IMR-90 (cell line): Measurements from ENCODE around the gene RBBP8. TPM values are rescaled to one million over a fixed set of nuclear protein-coding genes. Genes with fewer than 3 reads are reported as not detected.

Source experiments
- ATAC-seq: fragments of 200-7000 bp; cut with Tn5 transposase; 2 replicates; pipeline ENCODE4 v1.9.1; 2020; ENCODE audit warnings: low read depth, mild to moderate bottlenecking, moderate library complexity
- BruUV-seq: library from RNA; stranded (reverse); fragments of 400-500 nt; replicated peaks from 2 replicates; lab custom pipeline; 2021; lab: Mats Ljungman, UMichigan
- CTCF ChIA-PET: fragments of 300-600 bp; formaldehyde crosslinking; extraction: SDS; loops from one replicate; lab custom pipeline; 2021; ENCODE audit warnings: antibody characterized with exemption; lab: Yijun Ruan, JAX
- POLR2A ChIA-PET: fragments of 300-600 bp; sonication (Branson Sonifier 250); formaldehyde crosslinking; loops from one replicate; lab custom pipeline; 2022; ENCODE audit warnings: antibody characterized with exemption; ENCODE audit not compliant: unreplicated experiment; lab: Charles Lee
- DNase-seq: peaks from one replicate; pipeline ENCODE4 v3.0.0; 2013
- H2AFZ ChIP-seq: replicated peaks from 2 replicates; pipeline ENCODE3; 2013; ENCODE audit warnings: low read length, mild to moderate bottlenecking; ENCODE audit not compliant: poor library complexity
- H2AK5ac ChIP-seq: 2 replicates; pipeline ENCODE4 v1.6.1; 2013; ENCODE audit warnings: low read depth, low read length, inconsistent platforms
- H2AK9ac ChIP-seq: replicated peaks from 2 replicates; pipeline ENCODE3; 2013; ENCODE audit warnings: mild to moderate bottlenecking, low read depth, low read length, moderate library complexity; ENCODE audit not compliant: poor library complexity
- H2BK120ac ChIP-seq: 2 replicates; pipeline ENCODE4 v1.6.1; 2013; ENCODE audit warnings: low read depth, low read length, inconsistent platforms
- H2BK15ac ChIP-seq: 3 replicates; pipeline ENCODE4 v1.6.1; 2013; ENCODE audit warnings: low read depth, low read length, inconsistent platforms
- H2BK20ac ChIP-seq: 2 replicates; pipeline ENCODE4 v1.6.1; 2013; ENCODE audit warnings: low read depth, mild to moderate bottlenecking, inconsistent platforms, low read length, moderate library complexity
- H2BK5ac ChIP-seq: 2 replicates; pipeline ENCODE4 v1.6.1; 2013; ENCODE audit warnings: mild to moderate bottlenecking, low read depth, low read length, inconsistent platforms; ENCODE audit not compliant: poor library complexity, severe bottlenecking
- H3K14ac ChIP-seq: replicated peaks from 2 replicates; pipeline ENCODE4 v1.6.1; 2013; ENCODE audit warnings: low read depth, low read length, inconsistent platforms
- H3K18ac ChIP-seq: 2 replicates; pipeline ENCODE4 v1.6.1; 2013; ENCODE audit warnings: low read depth, low read length, control low read depth
- H3K23ac ChIP-seq: 2 replicates; pipeline ENCODE4 v1.6.1; 2013; ENCODE audit warnings: low read depth, low read length, inconsistent platforms
- H3K27ac ChIP-seq: 2 replicates; pipeline ENCODE4 v1.5.1; 2013; ENCODE audit warnings: mild to moderate bottlenecking, control low read depth, low read length; ENCODE audit not compliant: insufficient read depth
- H3K27me3 ChIP-seq: 2 replicates; pipeline ENCODE4 v1.6.1; 2013; ENCODE audit warnings: low read length; ENCODE audit not compliant: control insufficient read depth, insufficient read depth
- H3K36me3 ChIP-seq: 2 replicates; pipeline ENCODE4 v1.6.1; 2013; ENCODE audit warnings: low read length, mixed read lengths; ENCODE audit not compliant: control insufficient read depth, insufficient read depth
- H3K4ac ChIP-seq: 2 replicates; pipeline ENCODE4 v1.6.1; 2013; ENCODE audit warnings: low read depth, low read length, inconsistent platforms
- H3K4me1 ChIP-seq: 2 replicates; pipeline ENCODE4 v1.6.1; 2013; ENCODE audit warnings: low read length, mixed read lengths; ENCODE audit not compliant: control insufficient read depth, insufficient read depth
- H3K4me2 ChIP-seq: 2 replicates; pipeline ENCODE4 v1.6.1; 2013; ENCODE audit warnings: low read depth, mild to moderate bottlenecking, control low read depth, low read length, moderate library complexity
- H3K4me3 ChIP-seq: 2 replicates; pipeline ENCODE4 v1.5.1; 2013; ENCODE audit warnings: low read depth, mild to moderate bottlenecking, control low read depth, low read length, moderate library complexity; ENCODE audit not compliant: insufficient read depth
- H3K56ac ChIP-seq: 2 replicates; pipeline ENCODE4 v1.6.1; 2013; ENCODE audit warnings: low read length, inconsistent platforms; ENCODE audit not compliant: insufficient read depth; ENCODE audit errors: extremely low read depth
- H3K79me1 ChIP-seq, 2 experiments: 2 replicates each; pipeline ENCODE4 v1.6.1; 2013; ENCODE audit warnings: low read length in 2 of 2, inconsistent platforms in 1 of 2, low read depth in 1 of 2
- H3K9ac ChIP-seq: 2 replicates; pipeline ENCODE4 v1.6.1; 2013; ENCODE audit warnings: low read depth, low read length, control low read depth
- H3K9me1 ChIP-seq: 2 replicates; pipeline ENCODE4 v1.6.1; 2013; ENCODE audit warnings: low read length, inconsistent platforms; ENCODE audit not compliant: insufficient read depth
- H3K9me3 ChIP-seq: 2 replicates; pipeline ENCODE4 v1.6.1; 2013; ENCODE audit warnings: low read length; ENCODE audit not compliant: control insufficient read depth, insufficient read depth
- H4K20me1 ChIP-seq: 2 replicates; pipeline ENCODE4 v1.6.1; 2013; ENCODE audit warnings: low read length, inconsistent platforms; ENCODE audit not compliant: insufficient read depth
- H4K5ac ChIP-seq: 2 replicates; pipeline ENCODE4 v1.6.1; 2013; ENCODE audit warnings: mild to moderate bottlenecking, low read depth, low read length, control low read depth
- H4K8ac ChIP-seq, 2 experiments: 2 replicates each; pipeline ENCODE4 v1.6.1; 2013; ENCODE audit warnings: low read depth in 2 of 2, low read length in 2 of 2, control low read depth in 1 of 2, inconsistent platforms in 1 of 2
- H4K91ac ChIP-seq: 2 replicates; pipeline ENCODE4 v1.6.1; 2013; ENCODE audit warnings: low read depth, low read length, inconsistent platforms; ENCODE audit not compliant: insufficient read depth
- BHLHE40 ChIP-seq: fragments of 150-350 bp; IDR thresholded peaks from 2 replicates; pipeline ENCODE4 v1.6.1; 2016; ENCODE audit warnings: mild to moderate bottlenecking, low read depth, low read length
- CEBPB ChIP-seq: IDR thresholded peaks from 2 replicates; pipeline ENCODE4 v1.6.1; 2012; ENCODE audit warnings: low read depth, low read length, improper control_type of control experiment
- CHD1 ChIP-seq: IDR thresholded peaks from 2 replicates; pipeline ENCODE4 v1.6.1; 2012; ENCODE audit warnings: low read depth, low read length, improper control_type of control experiment
- CTCF ChIP-seq: conservative IDR thresholded peaks from 2 replicates; pipeline ENCODE4 v1.5.1; 2012; ENCODE audit warnings: mild to moderate bottlenecking, low read depth, low read length, improper control_type of control experiment
- ELK1 ChIP-seq: fragments of 150-350 bp; IDR thresholded peaks from 2 replicates; pipeline ENCODE4 v1.6.1; 2016; ENCODE audit warnings: low read depth, mild to moderate bottlenecking, low read length, moderate library complexity, borderline replicate concordance
- FOS ChIP-seq: fragments of 150-350 bp; IDR thresholded peaks from 2 replicates; pipeline ENCODE4 v1.6.1; 2016; ENCODE audit warnings: low read depth, low read length
- MAFK ChIP-seq: IDR thresholded peaks from 2 replicates; pipeline ENCODE4 v1.6.1; 2012; ENCODE audit warnings: low read depth, low read length, improper control_type of control experiment
- MAZ ChIP-seq: IDR thresholded peaks from 2 replicates; pipeline ENCODE4 v1.6.1; 2012; ENCODE audit warnings: low read depth, mild to moderate bottlenecking, low read length, improper control_type of control experiment, moderate library complexity, borderline replicate concordance
- MXI1 ChIP-seq: IDR thresholded peaks from 2 replicates; pipeline ENCODE4 v1.6.1; 2012; ENCODE audit warnings: low read depth, mild to moderate bottlenecking, low read length, moderate library complexity, borderline replicate concordance
- NFE2L2 ChIP-seq: fragments of 150-350 bp; IDR thresholded peaks from 2 replicates; pipeline ENCODE4 v1.6.1; 2016; ENCODE audit warnings: low read depth, mild to moderate bottlenecking, low read length
- POLR2A ChIP-seq: IDR thresholded peaks from 2 replicates; pipeline ENCODE4 v1.6.1; 2012; ENCODE audit warnings: mild to moderate bottlenecking, low read depth, low read length
- RAD21 ChIP-seq: IDR thresholded peaks from 2 replicates; pipeline ENCODE4 v1.6.1; 2012; ENCODE audit warnings: low read length, improper control_type of control experiment
- RCOR1 ChIP-seq: IDR thresholded peaks from 2 replicates; pipeline ENCODE4 v1.6.1; 2012; ENCODE audit warnings: mild to moderate bottlenecking, low read length, improper control_type of control experiment; ENCODE audit not compliant: insufficient replicate concordance
- RFX5 ChIP-seq: IDR thresholded peaks from 2 replicates; pipeline ENCODE4 v1.8.0; 2012; ENCODE audit warnings: low read depth, mild to moderate bottlenecking, low read length, moderate library complexity
- USF2 ChIP-seq: fragments of 150-350 bp; IDR thresholded peaks from 2 replicates; pipeline ENCODE4 v1.6.1; 2017; ENCODE audit warnings: mild to moderate bottlenecking, antibody characterized with exemption, low read length, low read depth
- WGBS, 2 experiments: methylation state at CpG; one replicate each; pipeline versions ENCODE4 v1.1.5 to v1.1.7; 2013; ENCODE audit warnings: missing lambda C conversion rate in 2 of 2; ENCODE audit not compliant: insufficient read length in 1 of 2; ENCODE audit errors: extremely low coverage in 2 of 2; 5-methylcytosine and 5-hydroxymethylcytosine counted together
- dilution Hi-C: fragments of 300-500 bp; cut with HindIII; formaldehyde crosslinking; loops from one replicate; pipeline ENCODE4 v1.14.3; 2018; ENCODE audit warnings: low sequenced_read_pairs; ENCODE audit not compliant: unreplicated experiment
- in situ Hi-C: fragments of 300-500 bp; cut with MboI; formaldehyde crosslinking; loops from 3 replicates; pipeline ENCODE4 v1.14.3; 2019; ENCODE audit warnings: low sequenced_read_pairs, inconsistent platforms, mixed read lengths
- intact Hi-C: fragments of 100-400 bp; cut with micrococcal nuclease; formaldehyde crosslinking; loops from 2 replicates; pipeline ENCODE4 v1.10.0; 2022
- polyA plus RNA-seq, 3 experiments: library from polyadenylated mRNA; depleted of rRNA; stranded (reverse); fragments of >200 nt; gene quantifications; 2 replicates each; pipeline ENCODE4 v1.2.3, GENCODE V29; 2012; ENCODE audit warnings: low replicate concordance in 1 of 3
- total RNA-seq: library from RNA; depleted of rRNA; stranded (reverse); fragments of >200 nt; gene quantifications from 2 replicates; pipeline ENCODE4 v1.2.3, GENCODE V29; 2012

Gene RBBP8
- total and polyA plus RNA-seq, 2 of the 4 experiments (the other 2 are of a cell fraction), result 12.0 to 21.1 TPM

GRCh38 chr18:22985250-22985649 lies 52.1 kb downstream of the RBBP8 start:
- dilution Hi-C loops, result no loop called here
- POLR2A ChIA-PET, result no interaction called here

More at GRCh38 chr18:22985250-22985649, 52.1 kb downstream of the RBBP8 start:
- WGBS, 2 experiments, result 100% methylated on average over 1 of the region's 2 CpGs; no CpG with 5 or more reads in 1 of the 2 experiments
- H4K5ac ChIP-seq, result no peak overlapping the region
- H2BK20ac ChIP-seq, result no peak overlapping the region
- intact Hi-C loops, result loop anchor here (10.0 kb wide), 1 partner anchor 1070 kb away; no protein-coding TSS in a partner anchor
- H2BK5ac ChIP-seq, result no peak overlapping the region
- BruUV-seq, result no TSS peak
- H3K27ac ChIP-seq, result no peak overlapping the region
- no peak overlapping the region for H3K18ac ChIP-seq
- H3K79me1 ChIP-seq, result no peaks in the 10 kb centered on the region
- no peak overlapping the region for H2AK5ac ChIP-seq
- H3K14ac ChIP-seq, result no peak overlapping the region
- peaks cover 3% of the 10 kb centered on the region; the same call in 1 of the 2 replicates for H3K9me1 ChIP-seq
- no peak overlapping the region for H2BK15ac ChIP-seq
- H3K27me3 ChIP-seq, result no peaks in the 10 kb centered on the region
- no peak overlapping the region for H3K9ac ChIP-seq
- in situ Hi-C loops, result loop anchor here (25.0 kb wide), 1 partner anchor 1073 kb away; no protein-coding TSS in a partner anchor
- H3K36me3 ChIP-seq, result peaks cover 5% of the 10 kb centered on the region; the same call in 1 of the 2 replicates
- H3K23ac ChIP-seq, result no peak overlapping the region
- H3K56ac ChIP-seq, result no peak overlapping the region
- H2AK9ac ChIP-seq, result no peak overlapping the region
- no peak overlapping the region for H3K4me2 ChIP-seq
- CTCF ChIA-PET, result interaction anchor here (0.6 to 3.3 kb wide), 4 partner anchors 14 to 186 kb away, joined by 3 to 13 read pairs (median 5); no protein-coding TSS in a partner anchor
- no peak overlapping the region for H3K4ac ChIP-seq
- H3K4me3 ChIP-seq, result no peak overlapping the region
- no peaks in the 10 kb centered on the region for H3K9me3 ChIP-seq
- H3K4me1 ChIP-seq, result no peaks in the 10 kb centered on the region
- no peak overlapping the region for H4K91ac ChIP-seq
- no peak overlapping the region for H2AFZ ChIP-seq
- TF ChIP-seq ELK1 (no peak), FOS (no peak), BHLHE40 (no peak), MXI1 (no peak), RAD21 (no peak), RCOR1 (no peak), CEBPB (no peak), CHD1 (no peak), CTCF (no peak), RFX5 (no peak), NFE2L2 (no peak), POLR2A (no peak), MAZ (no peak), MAFK (no peak), USF2 (no peak)
- ATAC-seq (no peak), DNase-seq (peak; percentile 23)
- H4K20me1 ChIP-seq, result no peaks in the 10 kb centered on the region
- H2BK120ac ChIP-seq, result no peak overlapping the region
- no peak overlapping the region for H4K8ac ChIP-seq
